Measurements from ENCODE around the gene TM4SF4. TPM values are rescaled to one million over a fixed set of nuclear protein-coding genes. Genes with fewer than 3 reads are reported as not detected.

TM4SF4 gene
- total and polyA plus RNA-seq, 2 of the 8 experiments (the other 6 are each of a cell fraction or from before 2014, with no cell fraction given), result not detected

DNA sequence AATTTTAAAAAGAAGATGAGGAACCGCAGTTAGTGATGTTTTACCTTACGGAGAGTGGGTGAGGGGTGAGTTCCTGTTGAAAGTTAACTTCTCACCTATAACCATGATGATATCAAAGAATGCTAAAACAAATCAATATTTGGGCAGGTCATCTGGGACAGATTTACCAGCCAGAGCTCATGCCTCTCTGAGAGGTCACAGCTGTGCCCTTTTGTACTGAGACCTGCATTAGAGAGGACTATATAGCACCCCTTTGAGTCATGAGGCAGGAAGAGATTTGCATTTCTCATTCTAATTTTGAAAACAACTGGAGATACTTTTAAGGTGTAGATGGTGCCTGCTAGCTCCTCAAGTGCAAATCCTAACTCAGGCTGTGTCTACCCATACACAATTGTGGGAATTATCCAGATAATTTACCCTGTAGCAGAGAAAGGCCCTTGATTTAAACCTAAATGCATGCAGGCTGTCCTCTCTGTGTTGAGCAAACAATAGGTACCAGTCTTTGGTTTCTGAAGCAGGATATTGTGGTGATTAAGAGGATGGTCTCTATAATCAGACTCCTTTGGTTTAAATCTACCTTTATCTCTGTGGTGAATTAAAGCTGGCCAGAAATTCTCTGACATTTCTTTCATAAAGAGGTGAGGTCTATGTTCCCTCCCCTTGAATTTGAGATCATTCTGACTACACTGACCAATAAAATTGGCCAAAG lies 5.8 kb upstream of the TM4SF4 start:
- H3K27ac ChIP-seq (ENCODE audit: low read depth, low read length), result no peak overlapping the region
- H2BK15ac ChIP-seq (ENCODE audit: low read length), result no peak overlapping the region
- CTCF ChIA-PET (ENCODE audit: partially characterized antibody), result interaction anchor here (0.6 to 4.3 kb wide), 6 partner anchors 11 to 320 kb away, joined by 3 to 30 read pairs (median 4); no protein-coding TSS in a partner anchor
- H3K4me2 ChIP-seq (ENCODE audit: insufficient read depth in 1 of 2, low read depth in 2 of 2, low read length in 2 of 2), result peak overlapping the region in 1 of 2 experiments; percentile 39; a peak in 1 of 4 replicates
- peak overlapping the region; percentile 15; the same call in 1 of the 2 replicates for H2AFZ ChIP-seq (ENCODE audit: low read length)
- no peaks in the 10 kb centered on the region for H3K9me3 ChIP-seq (ENCODE audit: insufficient read depth in 2 of 2, low read depth in 1 of 2, low read length in 1 of 2)
- no peak overlapping the region for H4K5ac ChIP-seq (ENCODE audit: insufficient read length, low read depth, low read length)
- no peak for FAIRE-seq
- H2BK120ac ChIP-seq (replicated peaks; ENCODE audit: low read depth, low read length), result no peak overlapping the region
- no peaks in the 10 kb centered on the region for H3K36me3 ChIP-seq (ENCODE audit: control insufficient read depth in 2 of 4, insufficient read depth in 4 of 4, low read length in 3 of 4)
- no peak overlapping the region for H3K14ac ChIP-seq (ENCODE audit: insufficient read length)
- H2BK12ac ChIP-seq (ENCODE audit: low read depth, low read length), result no peak overlapping the region
- no peaks in the 10 kb centered on the region for H3K79me2 ChIP-seq (ENCODE audit: control insufficient read depth in 1 of 2, insufficient read depth in 2 of 2, low read length in 2 of 2)
- no peaks in the 10 kb centered on the region for H3K79me1 ChIP-seq (ENCODE audit: low read depth, low read length)
- peaks cover 0 to 4% (median 0%) of the 10 kb centered on the region in 4 experiments; a peak in 4 of 7 replicates for H3K4me1 ChIP-seq (replicated peaks in 1 of 4; ENCODE audit: control insufficient read depth in 3 of 4, insufficient read depth in 4 of 4, low read length in 3 of 4)
- 69% methylated on average over 2 of the region's 2 CpGs; no CpG with 5 or more reads in 1 of the 2 experiments for WGBS, 2 experiments (ENCODE audit: extremely low coverage in 1 of 2, insufficient coverage in 1 of 2, insufficient read length in 1 of 2, insufficient replicate concordance in 2 of 2, low coverage in 1 of 2, low lambda C conversion rate in 2 of 2, missing lambda C conversion rate in 1 of 2)
- H2AK5ac ChIP-seq (ENCODE audit: low read depth, low read length), result no peak overlapping the region
- peak overlapping the region; percentile 62; the same call in 1 of the 2 replicates for H3K18ac ChIP-seq (ENCODE audit: extremely low read depth, low read length)
- DNase-seq (ENCODE audit: low read depth in 1 of 2, low spot score in 2 of 2), result no peak
- peak overlapping the region; percentile 66; the same call in 1 of the 2 replicates for H2BK5ac ChIP-seq (ENCODE audit: low read depth, low read length)
- H4K8ac ChIP-seq (ENCODE audit: extremely low read depth, insufficient read depth, low read length), result no peak overlapping the region
- no peak overlapping the region for H3K23ac ChIP-seq (ENCODE audit: insufficient read length)
- H2BK20ac ChIP-seq (ENCODE audit: low read length), result no peak overlapping the region
- no peak overlapping the region for H3K56ac ChIP-seq (replicated peaks; ENCODE audit: insufficient read length, low read depth, low read length)
- H4K20me1 ChIP-seq (replicated peaks in 1 of 2; ENCODE audit: control insufficient read depth in 1 of 2, insufficient read depth in 2 of 2, low read length in 2 of 2), result no peaks in the 10 kb centered on the region
- no peak overlapping the region for H4K91ac ChIP-seq (replicated peaks; ENCODE audit: insufficient read length, low read length)
- H3K27me3 ChIP-seq (replicated peaks in 1 of 4; ENCODE audit: control insufficient read depth in 3 of 4, extremely low read depth in 1 of 4, insufficient read depth in 3 of 4, low read length in 3 of 4), result no peaks in the 10 kb centered on the region
- H3K9ac ChIP-seq (replicated peaks in 1 of 4; ENCODE audit: extremely low read depth in 1 of 4, low read depth in 3 of 4, low read length in 3 of 4), result no peak overlapping the region
- POLR2A ChIA-PET (ENCODE audit: partially characterized antibody), result no interaction called here
- H3K23me2 ChIP-seq (ENCODE audit: low read depth, low read length), result no peaks in the 10 kb centered on the region
- no peak overlapping the region; a peak in 1 of 8 replicates for H3K4me3 ChIP-seq (ENCODE audit: extremely low read depth in 1 of 4, insufficient read depth in 2 of 4, low read depth in 3 of 4, low read length in 4 of 4)
- no peak overlapping the region for H3K4ac ChIP-seq (replicated peaks; ENCODE audit: insufficient read length, low read depth, low read length)
- TF ChIP-seq ZNF274 (IDR thresholded peaks at IDR 0.05; ENCODE audit: borderline replicate concordance, extremely low read depth, low read length) (no peak), SIX5 (IDR thresholded peaks at IDR 0.05; ENCODE audit: low read depth, low read length) (no peak), MAFK (IDR thresholded peaks at IDR 0.05; ENCODE audit: low read depth, low read length) (no peak), KDM4A (IDR thresholded peaks at IDR 0.05; ENCODE audit: low read depth, low read length, severe bottlenecking) (no peak), CBX5 (IDR thresholded peaks at IDR 0.05; ENCODE audit: low read depth, low read length) (no peak), SIN3A (conservative IDR thresholded peaks at IDR 0.05 in 1 of 2, IDR thresholded peaks at IDR 0.05 in 1 of 2; ENCODE audit: low read depth in 1 of 2, low read length in 2 of 2) (no peak), EGR1 (IDR thresholded peaks at IDR 0.05; ENCODE audit: borderline replicate concordance, low read depth, low read length) (no peak), BACH1 (IDR thresholded peaks at IDR 0.05; ENCODE audit: low read length) (no peak), TEAD4 (IDR thresholded peaks at IDR 0.05; ENCODE audit: low read depth, low read length) (no peak), SP1 (IDR thresholded peaks at IDR 0.05; ENCODE audit: low read depth, low read length) (no peak), SP4 (IDR thresholded peaks at IDR 0.05; ENCODE audit: low read length) (no peak)
- TF ChIP-seq, protein P1, sequence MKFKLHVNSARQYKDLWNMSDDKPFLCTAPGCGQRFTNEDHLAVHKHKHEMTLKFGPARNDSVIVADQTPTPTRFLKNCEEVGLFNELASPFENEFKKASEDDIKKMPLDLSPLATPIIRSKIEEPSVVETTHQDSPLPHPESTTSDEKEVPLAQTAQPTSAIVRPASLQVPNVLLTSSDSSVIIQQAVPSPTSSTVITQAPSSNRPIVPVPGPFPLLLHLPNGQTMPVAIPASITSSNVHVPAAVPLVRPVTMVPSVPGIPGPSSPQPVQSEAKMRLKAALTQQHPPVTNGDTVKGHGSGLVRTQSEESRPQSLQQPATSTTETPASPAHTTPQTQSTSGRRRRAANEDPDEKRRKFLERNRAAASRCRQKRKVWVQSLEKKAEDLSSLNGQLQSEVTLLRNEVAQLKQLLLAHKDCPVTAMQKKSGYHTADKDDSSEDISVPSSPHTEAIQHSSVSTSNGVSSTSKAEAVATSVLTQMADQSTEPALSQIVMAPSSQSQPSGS (IDR thresholded peaks at IDR 0.05; ENCODE audit: low read length), result no peak

All from H1 (cell line).